Left colon (tissue), 2 donors: ENCODE data around the gene HAPSTR1. TPM values are rescaled to one million over a fixed set of nuclear protein-coding genes. Genes with fewer than 3 reads are reported as not detected.

Source experiments
- ATAC-seq: fragments of 200-7000 bp; cut with Tn5 transposase; one replicate; pipeline ENCODE4 v1.9.1; 2020; ENCODE audit warnings: mild to moderate bottlenecking, moderate library complexity
- DNase-seq, 2 donors: peaks; one replicate each; pipeline ENCODE4 v3.0.0-alpha.2; 2020
- intact Hi-C, 2 donors: fragments of 100-400 bp; cut with DNase I in 1 of 2; cut with micrococcal nuclease in 1 of 2; formaldehyde crosslinking; loops; one replicate each; pipeline versions ENCODE4 v1.11.2 to v1.14.0; 2022; cut with DNase I, micrococcal nuclease
- total RNA-seq, 2 donors: library from RNA; stranded (reverse); fragmentation: NEBNext Ultra II Directional; extraction: Animal tissue kit (Norgen Biotek cat#: 25700); gene quantifications; one replicate each; pipeline ENCODE4 v1.2.1, GENCODE V29; 2021
- donor health status: DM: no; HTN: no; CAD: no.
- donor health status: DM: yes; HTN: yes; CAD: no.

The HAPSTR1 gene
- total RNA-seq, 2 donors from 2014 or later = 46.4 to 58.9 TPM

GRCh38 chr16:9134306-9134705 lies 42.9 kb downstream of the HAPSTR1 start:
- ATAC-seq = no peak
- peak in 1 of 2 donors; percentile 5 for DNase-seq
- intact Hi-C loops = no loop called here

- DNase-seq (peak in 1 of 2 donors; percentile 65), ATAC-seq (peak; percentile 76)
- intact Hi-C loops = no loop called here
Measured at GRCh38 chr16:9134739-9135138, 43.3 kb downstream of the HAPSTR1 start.

- intact Hi-C loops = no loop called here
- ATAC-seq (no peak), DNase-seq (no peak)
Measured at GRCh38 chr16:9135797-9136196, 44.4 kb downstream of the HAPSTR1 start.

DNA sequence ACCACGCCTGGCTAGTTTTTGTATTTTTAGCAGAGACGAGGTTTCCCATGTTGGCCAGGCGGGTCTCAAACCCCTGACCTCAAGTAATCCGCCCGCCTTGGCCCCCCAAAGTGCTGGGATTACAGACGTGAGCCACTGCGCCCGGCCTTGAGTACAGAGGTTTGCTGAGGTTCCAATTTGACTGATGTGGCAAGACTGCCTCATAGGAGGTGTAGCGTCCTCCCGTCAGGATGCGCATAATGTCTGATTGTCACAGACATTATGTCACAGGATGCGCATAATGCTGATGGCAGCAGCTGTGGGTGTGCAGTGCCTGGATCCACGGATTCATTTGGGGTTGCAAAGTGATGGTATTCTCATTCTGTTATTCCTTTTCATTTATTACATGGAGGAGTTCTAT lies 45.2 kb downstream of the HAPSTR1 start:
- ATAC-seq = no peak
- DNase-seq = no peak
- intact Hi-C loops = no loop called here

DNA sequence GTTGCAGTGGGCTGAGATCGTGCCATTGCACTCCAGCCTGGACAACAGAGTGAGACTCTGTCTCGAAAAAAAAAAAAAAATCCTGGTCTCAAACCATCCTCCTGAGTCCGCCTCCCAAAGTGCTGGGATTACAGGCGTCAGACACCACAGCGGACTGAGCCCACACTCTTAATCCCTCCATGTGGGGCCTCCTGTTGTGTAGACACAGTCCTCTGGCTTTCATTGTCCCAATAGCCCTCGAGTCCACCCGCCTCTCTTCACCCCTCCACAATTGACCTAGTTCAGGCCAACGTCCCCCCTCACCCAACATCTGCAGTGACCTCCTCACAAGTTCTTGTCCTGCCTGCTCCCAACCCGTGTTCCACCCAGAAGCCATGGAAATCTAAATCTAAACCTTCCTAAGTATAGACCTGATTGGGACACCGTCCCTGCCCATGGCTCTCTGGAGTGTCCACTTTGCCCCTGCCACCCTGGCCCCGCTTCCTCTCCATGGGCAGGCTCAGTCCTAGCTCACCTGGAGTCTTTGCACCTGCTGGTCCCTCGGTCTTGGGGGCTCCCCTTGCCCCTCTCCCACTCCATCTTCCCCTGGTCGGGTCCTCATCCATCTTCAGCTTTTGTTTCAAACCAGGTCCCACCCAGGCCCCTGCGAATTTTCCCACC lies 46.7 kb downstream of the HAPSTR1 start:
- ATAC-seq (no peak), DNase-seq (no peak)
- intact Hi-C loops = no loop called here

DNA sequence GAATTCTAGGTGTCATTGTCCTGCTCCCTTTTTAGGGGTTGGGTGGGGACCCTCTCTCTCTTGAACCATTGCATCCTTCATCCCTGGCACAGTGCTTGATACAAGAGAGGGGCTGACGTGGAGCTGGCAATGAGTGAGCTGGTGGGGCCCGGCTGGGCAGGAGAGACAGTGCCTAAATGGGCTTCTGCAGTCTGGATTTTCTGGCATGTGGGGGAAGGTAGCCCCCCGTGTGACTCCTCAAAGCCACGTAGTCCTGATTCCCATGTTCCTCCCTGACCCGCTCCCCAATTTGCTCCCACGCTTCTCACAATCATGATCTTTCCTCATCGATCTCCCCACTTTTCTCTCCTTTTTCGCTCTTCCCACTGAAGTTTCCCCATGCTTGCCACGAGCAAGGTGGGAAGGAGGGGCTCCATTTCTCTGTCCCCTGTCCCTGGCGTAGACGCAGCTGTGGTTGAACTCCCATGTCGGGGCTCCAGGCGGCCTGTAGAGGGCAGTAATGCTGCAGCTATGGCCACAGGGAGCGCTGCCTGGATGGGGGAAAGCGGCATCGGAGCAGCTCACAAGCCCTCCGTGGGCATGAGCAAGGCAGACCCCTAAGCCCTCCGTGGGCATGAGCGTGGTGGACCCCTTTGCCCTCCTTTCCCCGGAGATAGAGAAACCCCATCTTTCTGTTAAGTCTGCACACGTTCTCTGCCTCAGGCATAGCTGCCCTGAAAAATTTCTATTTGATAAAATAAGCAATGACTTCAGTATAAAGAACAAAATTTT lies 47.5 kb downstream of the HAPSTR1 start:
- DNase-seq (peak; percentile 48 to 79), ATAC-seq (peak; percentile 79)
- intact Hi-C loops = no loop called here

DNA sequence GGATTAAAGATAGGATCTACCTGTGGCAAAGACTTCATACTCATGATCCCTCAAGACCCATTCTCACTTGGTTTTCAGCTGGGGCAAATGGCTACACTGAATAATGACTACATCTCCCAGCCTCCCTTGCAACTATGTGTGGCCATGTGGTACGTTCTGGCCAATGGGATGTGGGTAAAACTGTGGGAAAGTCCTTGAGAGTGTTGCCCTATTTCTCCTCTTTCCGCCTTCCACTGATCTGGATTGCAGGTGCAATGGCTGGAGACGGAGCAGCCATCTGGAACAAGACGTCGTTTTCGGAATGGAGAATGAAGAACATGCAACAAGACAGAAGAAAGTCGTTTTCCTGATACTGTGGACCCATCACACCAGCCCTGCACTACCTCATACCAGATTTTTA lies 48.5 kb downstream of the HAPSTR1 start:
- DNase-seq (no peak), ATAC-seq (peak; percentile 68)
- intact Hi-C loops = no loop called here

Other genes with a start within 250 kb of the HAPSTR1 start
- 10 to 100 TPM; 50.2 to 50.9 TPM for gene CARHSP1, start 222.6 kb upstream of the HAPSTR1 start, total RNA-seq
- gene LITAFD, start 209.3 kb upstream of the HAPSTR1 start, total RNA-seq = not detected
- gene USP7, start 127.7 kb upstream of the HAPSTR1 start, total RNA-seq = 100 to 1,000 TPM; 119 to 123 TPM